AG04450 (cell line): ENCODE results near the gene TGFBR3L. TPM values are rescaled to one million over a fixed set of nuclear protein-coding genes. Genes with fewer than 3 reads are reported as not detected.
A peak's percentile ranks its signal among the peaks of the same experiment; 100 is the strongest.

Experiments used
- CTCF ChIA-PET: fragments of 300-600, 350-600 bp; formaldehyde crosslinking; extraction: SDS; loops from one replicate; lab custom pipeline; 2022; ENCODE audit warnings: antibody characterized with exemption, inconsistent platforms; lab: Charles Lee
- POLR2A ChIA-PET: fragments of 350-600 bp; formaldehyde crosslinking; extraction: SDS; loops from one replicate; lab custom pipeline; 2021; ENCODE audit warnings: antibody characterized with exemption, inconsistent platforms; lab: Yijun Ruan, JAX
- DNase-seq: peaks from one replicate; pipeline ENCODE4 v3.0.0-alpha.2; 2011; ENCODE audit warnings: low read depth, low spot score
- H3K27ac ChIP-seq: one replicate; pipeline ENCODE4 v1.5.1; 2012; ENCODE audit warnings: low read depth, low read length, control low read depth
- H3K27me3 ChIP-seq: one replicate; pipeline ENCODE4 v1.6.0; 2012; ENCODE audit warnings: low read length; ENCODE audit not compliant: control insufficient read depth, insufficient read depth
- H3K4me3 ChIP-seq: 2 replicates; pipeline ENCODE4 v1.5.1; 2011; ENCODE audit warnings: mild to moderate bottlenecking, low read depth, low read length, control low read depth
- H3K9me3 ChIP-seq: 2 replicates; pipeline ENCODE4 v1.5.1; 2012; ENCODE audit warnings: low read length; ENCODE audit not compliant: control insufficient read depth, insufficient read depth
- polyA plus RNA-seq: library from polyadenylated mRNA; depleted of rRNA; stranded (reverse); fragments of >200 nt; gene quantifications from 2 replicates; pipeline ENCODE4 v1.2.3, GENCODE V29; 2011
- TF ChIP-seq, protein P1 (sequence below): IDR thresholded peaks from 2 replicates; pipeline ENCODE4 v1.5.1; 2011; ENCODE audit warnings: low read depth, low read length, control low read depth, inconsistent platforms

TGFBR3L gene
- polyA plus RNA-seq, 1 experiment: not detected

GRCh38 chr19:7912697-7913564 is 1.7 kb upstream of the TGFBR3L start:
- CTCF ChIA-PET: no interaction called here
- DNase-seq: no peak

GRCh38 chr19:7913652-7914051 is 978 bp upstream of the TGFBR3L start:
- no peak for DNase-seq
- POLR2A ChIA-PET: no interaction called here
- Histone ChIP-seq H3K4me3 (no peak overlapping the region), H3K27ac (no peak overlapping the region), H3K27me3 (peaks cover 7% of the 10 kb centered on the region), H3K9me3 (no peaks in the 10 kb centered on the region; the same call in 1 of the 2 replicates)
- CTCF ChIA-PET: no interaction called here
- TF ChIP-seq, protein P1, sequence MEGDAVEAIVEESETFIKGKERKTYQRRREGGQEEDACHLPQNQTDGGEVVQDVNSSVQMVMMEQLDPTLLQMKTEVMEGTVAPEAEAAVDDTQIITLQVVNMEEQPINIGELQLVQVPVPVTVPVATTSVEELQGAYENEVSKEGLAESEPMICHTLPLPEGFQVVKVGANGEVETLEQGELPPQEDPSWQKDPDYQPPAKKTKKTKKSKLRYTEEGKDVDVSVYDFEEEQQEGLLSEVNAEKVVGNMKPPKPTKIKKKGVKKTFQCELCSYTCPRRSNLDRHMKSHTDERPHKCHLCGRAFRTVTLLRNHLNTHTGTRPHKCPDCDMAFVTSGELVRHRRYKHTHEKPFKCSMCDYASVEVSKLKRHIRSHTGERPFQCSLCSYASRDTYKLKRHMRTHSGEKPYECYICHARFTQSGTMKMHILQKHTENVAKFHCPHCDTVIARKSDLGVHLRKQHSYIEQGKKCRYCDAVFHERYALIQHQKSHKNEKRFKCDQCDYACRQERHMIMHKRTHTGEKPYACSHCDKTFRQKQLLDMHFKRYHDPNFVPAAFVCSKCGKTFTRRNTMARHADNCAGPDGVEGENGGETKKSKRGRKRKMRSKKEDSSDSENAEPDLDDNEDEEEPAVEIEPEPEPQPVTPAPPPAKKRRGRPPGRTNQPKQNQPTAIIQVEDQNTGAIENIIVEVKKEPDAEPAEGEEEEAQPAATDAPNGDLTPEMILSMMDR: no peak

More at GRCh38 chr19:7912697-7913564, 1.7 kb upstream of the TGFBR3L start:
- H3K9me3 ChIP-seq: no peaks in the 10 kb centered on the region; the same call in 1 of the 2 replicates
- peaks cover 7% of the 10 kb centered on the region for H3K27me3 ChIP-seq
- no peak overlapping the region for H3K4me3 ChIP-seq
- POLR2A ChIA-PET: no interaction called here
- TF ChIP-seq, protein P1: no peak
- H3K27ac ChIP-seq: no peak overlapping the region

DNA sequence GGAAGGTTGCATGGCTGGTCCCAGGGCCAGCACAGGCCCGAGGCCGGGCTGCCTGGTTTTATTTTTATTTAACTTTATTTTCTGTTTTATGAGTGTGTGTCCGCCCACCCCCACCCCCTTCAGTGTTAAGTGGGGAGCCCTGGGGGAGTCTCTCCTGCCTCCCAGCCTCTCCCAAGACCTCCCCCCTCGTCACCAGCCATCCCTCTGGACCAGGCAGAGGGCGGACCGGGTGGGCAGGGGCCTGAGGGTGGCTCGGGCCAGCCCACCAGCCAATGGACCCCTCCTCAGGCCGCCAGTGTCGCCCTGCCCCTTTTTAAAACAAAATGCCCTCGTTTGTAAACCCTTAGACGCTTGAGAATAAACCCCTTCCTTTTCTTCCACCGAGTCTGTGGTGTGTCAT is 531 bp upstream of the TGFBR3L start:
- Histone ChIP-seq H3K9me3 (no peaks in the 10 kb centered on the region; the same call in 1 of the 2 replicates), H3K27me3 (peaks cover 7% of the 10 kb centered on the region), H3K4me3 (no peak overlapping the region), H3K27ac (no peak overlapping the region)
- ChIA-PET POLR2A (interaction anchor here (3.9 kb wide), 1 partner anchor 11 kb away, joined by 16 read pairs; the partner anchor contains the start of gene MAP2K7), CTCF (no interaction called here)
- DNase-seq: no peak
- TF ChIP-seq, protein P1: no peak

- no peak for DNase-seq
- ChIA-PET CTCF (interaction anchor here (0.5 to 1.0 kb wide), 4 partner anchors 8 to 47 kb away, joined by 3 read pairs; no protein-coding TSS in a partner anchor), POLR2A (interaction anchor here (0.6 to 3.9 kb wide), 3 partner anchors 12 to 22 kb away, joined by 6 to 16 read pairs (median 8); partner anchors contain the start of gene MAP2K7)
- peak overlapping the region; percentile 40 for H3K4me3 ChIP-seq
- TF ChIP-seq, protein P1: no peak; the same call in 1 of the 2 replicates
- peaks cover 7% of the 10 kb centered on the region for H3K27me3 ChIP-seq
- no peaks in the 10 kb centered on the region; the same call in 1 of the 2 replicates for H3K9me3 ChIP-seq
- no peak overlapping the region for H3K27ac ChIP-seq
These were observed 846 bp downstream of the TGFBR3L start for GRCh38 chr19:7915250-7916102.
